ENCODE results near the gene CRTAC1. TPM values are rescaled to one million over a fixed set of nuclear protein-coding genes. Genes with fewer than 3 reads are reported as not detected.
A peak's percentile ranks its signal among the peaks of the same experiment; 100 is the strongest.

The CRTAC1 gene
- total RNA-seq, 1 donor from 2014 or later = 128 TPM

DNA sequence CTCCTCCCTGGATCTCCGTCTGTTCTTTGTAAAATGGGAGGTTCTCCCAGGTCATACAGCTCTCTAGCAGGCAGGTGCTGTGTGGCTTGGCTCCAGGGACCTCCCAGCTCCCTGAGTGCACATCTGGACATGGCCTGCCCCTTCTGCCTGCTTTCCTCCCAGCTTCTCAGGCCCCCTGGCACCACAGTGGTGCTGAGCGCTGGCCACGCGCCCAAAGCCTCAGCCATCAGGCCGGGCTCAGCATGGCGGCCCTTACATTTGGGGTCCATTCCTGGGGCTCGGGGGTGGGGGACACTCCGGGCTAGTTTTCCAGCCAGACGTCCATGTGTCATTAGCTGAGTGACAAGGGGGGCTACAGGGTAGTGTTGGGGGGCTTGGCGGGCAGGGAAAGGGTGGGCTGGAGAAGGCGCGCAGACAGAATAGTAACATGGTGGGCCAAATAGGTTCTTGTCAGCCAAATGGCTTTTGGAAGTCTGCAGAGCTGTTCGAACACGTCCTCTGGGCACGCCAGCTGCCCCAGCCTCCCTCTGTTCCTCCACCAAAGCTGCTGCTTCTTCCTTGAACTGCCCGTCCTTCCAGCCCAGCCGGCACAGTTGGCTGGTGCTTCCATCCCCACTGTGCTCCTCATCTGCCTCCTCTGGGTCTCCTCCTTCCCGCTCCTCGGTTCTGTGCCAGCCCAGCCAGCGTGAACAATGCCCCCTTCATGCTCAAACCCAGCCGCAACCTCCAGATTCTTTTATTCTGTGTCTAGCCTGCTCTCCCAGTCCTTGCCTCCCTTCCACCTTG lies 114.9 kb downstream of the CRTAC1 start:
- TF ChIP-seq, protein P1, sequence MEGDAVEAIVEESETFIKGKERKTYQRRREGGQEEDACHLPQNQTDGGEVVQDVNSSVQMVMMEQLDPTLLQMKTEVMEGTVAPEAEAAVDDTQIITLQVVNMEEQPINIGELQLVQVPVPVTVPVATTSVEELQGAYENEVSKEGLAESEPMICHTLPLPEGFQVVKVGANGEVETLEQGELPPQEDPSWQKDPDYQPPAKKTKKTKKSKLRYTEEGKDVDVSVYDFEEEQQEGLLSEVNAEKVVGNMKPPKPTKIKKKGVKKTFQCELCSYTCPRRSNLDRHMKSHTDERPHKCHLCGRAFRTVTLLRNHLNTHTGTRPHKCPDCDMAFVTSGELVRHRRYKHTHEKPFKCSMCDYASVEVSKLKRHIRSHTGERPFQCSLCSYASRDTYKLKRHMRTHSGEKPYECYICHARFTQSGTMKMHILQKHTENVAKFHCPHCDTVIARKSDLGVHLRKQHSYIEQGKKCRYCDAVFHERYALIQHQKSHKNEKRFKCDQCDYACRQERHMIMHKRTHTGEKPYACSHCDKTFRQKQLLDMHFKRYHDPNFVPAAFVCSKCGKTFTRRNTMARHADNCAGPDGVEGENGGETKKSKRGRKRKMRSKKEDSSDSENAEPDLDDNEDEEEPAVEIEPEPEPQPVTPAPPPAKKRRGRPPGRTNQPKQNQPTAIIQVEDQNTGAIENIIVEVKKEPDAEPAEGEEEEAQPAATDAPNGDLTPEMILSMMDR (IDR thresholded peaks at IDR 0.05) = no peak
- H3K9me3 ChIP-seq = no peaks in the 10 kb centered on the region
- DNase-seq (no peak), ATAC-seq (no peak)
- no peaks in the 10 kb centered on the region for H3K27me3 ChIP-seq
- peaks cover 11% of the 10 kb centered on the region for H3K4me1 ChIP-seq
- no peaks in the 10 kb centered on the region for H3K36me3 ChIP-seq
- intact Hi-C loops (cut with DNase I) = loop anchor here (10.0 kb wide), 1 partner anchor 129 kb away; no protein-coding TSS in a partner anchor
- H3K27ac ChIP-seq = no peak overlapping the region
- no peak overlapping the region for H3K4me3 ChIP-seq

DNA sequence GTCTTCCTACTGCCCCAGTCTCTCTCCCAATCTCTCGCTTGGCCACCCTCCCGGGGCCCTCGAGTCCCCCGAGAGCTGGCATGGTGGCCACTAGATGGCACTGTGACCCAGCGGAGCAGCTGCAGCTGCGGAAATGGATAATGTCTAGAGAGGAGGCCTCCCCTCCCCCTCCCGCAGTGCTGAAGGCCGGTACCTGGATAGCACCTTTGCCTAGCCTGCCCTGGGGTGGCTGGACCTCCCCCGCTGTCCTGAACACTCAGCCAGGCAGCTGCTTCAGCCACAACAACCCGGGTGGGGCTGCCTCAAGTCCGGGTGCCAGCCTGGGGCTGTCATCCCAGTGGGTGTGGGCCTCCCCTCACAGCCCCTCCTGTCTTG lies 115.6 kb downstream of the CRTAC1 start:
- no peaks in the 10 kb centered on the region for H3K36me3 ChIP-seq
- DNase-seq = peak; percentile 90
- no peaks in the 10 kb centered on the region for H3K27me3 ChIP-seq
- peak; percentile 93 for ATAC-seq
- H3K27ac ChIP-seq = no peak overlapping the region
- no peak overlapping the region for H3K4me3 ChIP-seq
- TF ChIP-seq, protein P1 (IDR thresholded peaks at IDR 0.05) = peak; percentile 92
- intact Hi-C loops (cut with DNase I) = loop anchor here (10.0 kb wide), 1 partner anchor 130 kb away; no protein-coding TSS in a partner anchor
- no peaks in the 10 kb centered on the region for H3K9me3 ChIP-seq
- peaks cover 11% of the 10 kb centered on the region for H3K4me1 ChIP-seq

DNA sequence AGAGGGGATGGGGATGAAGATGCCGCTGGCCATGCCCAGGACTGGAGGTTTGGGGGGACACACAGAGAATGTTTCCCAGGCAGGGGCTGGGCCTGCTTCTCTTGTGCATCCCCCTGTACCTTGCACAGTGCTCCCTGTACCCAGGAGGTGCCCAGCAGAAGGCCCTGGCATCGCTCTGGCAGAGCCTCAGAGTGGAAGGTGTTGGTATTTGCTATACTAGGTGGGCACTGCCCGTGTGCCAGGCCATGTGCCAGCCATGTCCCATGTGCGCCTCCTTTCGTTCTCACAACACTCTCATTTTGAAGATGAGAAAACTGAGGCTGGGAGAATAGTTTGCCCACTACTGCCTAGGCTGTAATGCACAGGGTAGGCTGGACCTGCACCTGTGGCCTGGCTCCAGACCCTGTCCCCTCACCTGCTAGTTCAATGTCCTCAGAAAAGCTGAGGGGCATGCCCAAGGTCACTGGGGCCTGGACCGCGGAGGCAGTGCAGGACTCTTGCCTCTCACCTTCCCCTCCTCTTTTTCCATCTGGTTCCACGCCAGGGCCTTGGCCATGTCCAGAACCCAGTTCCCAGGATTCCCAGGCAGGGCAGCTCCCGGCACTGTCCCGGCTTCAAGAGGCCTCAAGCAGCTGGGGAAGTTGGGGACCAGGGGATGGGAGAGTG lies 116.1 kb downstream of the CRTAC1 start:
- DNase-seq (no peak), ATAC-seq (no peak)
- H3K4me3 ChIP-seq = no peak overlapping the region
- H3K4me1 ChIP-seq = peaks cover 11% of the 10 kb centered on the region
- H3K27me3 ChIP-seq = no peaks in the 10 kb centered on the region
- TF ChIP-seq, protein P1 (IDR thresholded peaks at IDR 0.05) = no peak
- intact Hi-C loops (cut with DNase I) = loop anchor here (10.0 kb wide), 1 partner anchor 130 kb away; no protein-coding TSS in a partner anchor
- no peak overlapping the region for H3K27ac ChIP-seq
- no peaks in the 10 kb centered on the region for H3K36me3 ChIP-seq
- no peaks in the 10 kb centered on the region for H3K9me3 ChIP-seq

DNA sequence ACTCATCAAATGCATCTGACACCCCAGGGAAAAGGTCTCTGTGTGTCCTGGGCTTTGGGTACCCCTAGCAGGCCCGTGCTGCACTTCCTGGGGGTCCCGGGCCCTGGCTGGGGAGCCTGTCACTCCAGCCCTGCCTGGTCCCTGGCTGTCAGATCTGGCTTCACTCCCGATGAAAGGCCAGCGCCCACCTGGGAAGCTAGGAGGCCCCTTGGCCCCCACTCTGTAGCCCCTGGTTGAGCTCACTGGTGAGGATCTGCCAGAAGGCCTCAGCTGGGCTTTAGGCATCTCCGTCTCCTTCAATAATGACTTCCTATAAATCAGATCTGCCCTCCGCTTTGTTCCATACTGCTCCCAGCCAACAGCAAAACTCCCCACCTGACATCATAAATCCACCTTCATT lies 116.8 kb downstream of the CRTAC1 start:
- ATAC-seq = no peak
- intact Hi-C loops (cut with DNase I) = loop anchor here (10.0 kb wide), 1 partner anchor 131 kb away; no protein-coding TSS in a partner anchor
- no peak overlapping the region for H3K4me3 ChIP-seq

DNA sequence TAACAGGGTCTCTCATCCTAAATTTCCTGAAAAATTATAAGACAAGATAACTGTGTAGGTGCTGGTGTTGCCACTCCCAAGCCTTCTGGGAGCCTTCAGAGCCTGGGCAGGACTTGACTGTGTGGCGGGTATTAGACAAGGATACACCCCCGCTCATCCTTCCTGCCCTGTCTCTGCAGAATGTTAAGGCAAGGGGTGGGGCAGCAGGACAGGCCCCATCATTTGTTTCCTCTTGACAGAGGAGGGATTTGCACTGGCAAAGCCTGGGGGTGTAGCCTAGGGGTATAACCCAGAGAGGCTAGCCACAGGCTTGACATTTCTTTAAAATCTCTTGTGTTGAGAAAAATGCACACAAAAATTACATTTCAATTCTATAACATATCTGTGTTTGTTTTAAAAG lies 117.2 kb downstream of the CRTAC1 start:
- peaks cover 11% of the 10 kb centered on the region for H3K4me1 ChIP-seq
- no peaks in the 10 kb centered on the region for H3K27me3 ChIP-seq
- H3K9me3 ChIP-seq = no peaks in the 10 kb centered on the region
- H3K4me3 ChIP-seq = no peak overlapping the region
- H3K36me3 ChIP-seq = no peaks in the 10 kb centered on the region
- ATAC-seq (no peak), DNase-seq (no peak)
- H3K27ac ChIP-seq = no peak overlapping the region
- intact Hi-C loops (cut with DNase I) = loop anchor here (10.0 kb wide), 1 partner anchor 132 kb away; no protein-coding TSS in a partner anchor
- TF ChIP-seq, protein P1 (IDR thresholded peaks at IDR 0.05) = no peak

More for the DNA sequence above, 116.8 kb downstream of the CRTAC1 start:
- Histone ChIP-seq H3K36me3 (no peaks in the 10 kb centered on the region), H3K27ac (no peak overlapping the region), H3K4me1 (peaks cover 11% of the 10 kb centered on the region), H3K27me3 (no peaks in the 10 kb centered on the region), H3K9me3 (no peaks in the 10 kb centered on the region)
- TF ChIP-seq, protein P1 (IDR thresholded peaks at IDR 0.05) = no peak
- DNase-seq = no peak

Measured in upper lobe of right lung (tissue), 1 donor.